IMR-90 (cell line): Measurements from ENCODE around the gene FGFR4. TPM values are rescaled to one million over a fixed set of nuclear protein-coding genes. Genes with fewer than 3 reads are reported as not detected.

Experiments used
- ATAC-seq: fragments of 200-7000 bp; cut with Tn5 transposase; 2 replicates; pipeline ENCODE4 v1.9.1; 2020; ENCODE audit warnings: low read depth, mild to moderate bottlenecking, moderate library complexity
- BruUV-seq: library from RNA; stranded (reverse); fragments of 400-500 nt; replicated peaks from 2 replicates; lab custom pipeline; 2021; lab: Mats Ljungman, UMichigan
- CTCF ChIA-PET: fragments of 300-600 bp; formaldehyde crosslinking; extraction: SDS; loops from one replicate; lab custom pipeline; 2021; ENCODE audit warnings: antibody characterized with exemption; lab: Yijun Ruan, JAX
- POLR2A ChIA-PET: fragments of 300-600 bp; sonication (Branson Sonifier 250); formaldehyde crosslinking; loops from one replicate; lab custom pipeline; 2022; ENCODE audit warnings: antibody characterized with exemption; ENCODE audit not compliant: unreplicated experiment; lab: Charles Lee
- DNase-seq: peaks from one replicate; pipeline ENCODE4 v3.0.0; 2013
- H2AFZ ChIP-seq: replicated peaks from 2 replicates; pipeline ENCODE3; 2013; ENCODE audit warnings: low read length, mild to moderate bottlenecking; ENCODE audit not compliant: poor library complexity
- H2AK5ac ChIP-seq: 2 replicates; pipeline ENCODE4 v1.6.1; 2013; ENCODE audit warnings: low read depth, low read length, inconsistent platforms
- H2AK9ac ChIP-seq: replicated peaks from 2 replicates; pipeline ENCODE3; 2013; ENCODE audit warnings: mild to moderate bottlenecking, low read depth, low read length, moderate library complexity; ENCODE audit not compliant: poor library complexity
- H2BK120ac ChIP-seq: 2 replicates; pipeline ENCODE4 v1.6.1; 2013; ENCODE audit warnings: low read depth, low read length, inconsistent platforms
- H2BK15ac ChIP-seq: 3 replicates; pipeline ENCODE4 v1.6.1; 2013; ENCODE audit warnings: low read depth, low read length, inconsistent platforms
- H2BK20ac ChIP-seq: 2 replicates; pipeline ENCODE4 v1.6.1; 2013; ENCODE audit warnings: low read depth, mild to moderate bottlenecking, inconsistent platforms, low read length, moderate library complexity
- H2BK5ac ChIP-seq: 2 replicates; pipeline ENCODE4 v1.6.1; 2013; ENCODE audit warnings: mild to moderate bottlenecking, low read depth, low read length, inconsistent platforms; ENCODE audit not compliant: poor library complexity, severe bottlenecking
- H3K14ac ChIP-seq: replicated peaks from 2 replicates; pipeline ENCODE4 v1.6.1; 2013; ENCODE audit warnings: low read depth, low read length, inconsistent platforms
- H3K18ac ChIP-seq: 2 replicates; pipeline ENCODE4 v1.6.1; 2013; ENCODE audit warnings: low read depth, low read length, control low read depth
- H3K23ac ChIP-seq: 2 replicates; pipeline ENCODE4 v1.6.1; 2013; ENCODE audit warnings: low read depth, low read length, inconsistent platforms
- H3K27ac ChIP-seq: 2 replicates; pipeline ENCODE4 v1.5.1; 2013; ENCODE audit warnings: mild to moderate bottlenecking, control low read depth, low read length; ENCODE audit not compliant: insufficient read depth
- H3K27me3 ChIP-seq: 2 replicates; pipeline ENCODE4 v1.6.1; 2013; ENCODE audit warnings: low read length; ENCODE audit not compliant: control insufficient read depth, insufficient read depth
- H3K36me3 ChIP-seq: 2 replicates; pipeline ENCODE4 v1.6.1; 2013; ENCODE audit warnings: low read length, mixed read lengths; ENCODE audit not compliant: control insufficient read depth, insufficient read depth
- H3K4ac ChIP-seq: 2 replicates; pipeline ENCODE4 v1.6.1; 2013; ENCODE audit warnings: low read depth, low read length, inconsistent platforms
- H3K4me1 ChIP-seq: 2 replicates; pipeline ENCODE4 v1.6.1; 2013; ENCODE audit warnings: low read length, mixed read lengths; ENCODE audit not compliant: control insufficient read depth, insufficient read depth
- H3K4me2 ChIP-seq: 2 replicates; pipeline ENCODE4 v1.6.1; 2013; ENCODE audit warnings: low read depth, mild to moderate bottlenecking, control low read depth, low read length, moderate library complexity
- H3K4me3 ChIP-seq: 2 replicates; pipeline ENCODE4 v1.5.1; 2013; ENCODE audit warnings: low read depth, mild to moderate bottlenecking, control low read depth, low read length, moderate library complexity; ENCODE audit not compliant: insufficient read depth
- H3K56ac ChIP-seq: 2 replicates; pipeline ENCODE4 v1.6.1; 2013; ENCODE audit warnings: low read length, inconsistent platforms; ENCODE audit not compliant: insufficient read depth; ENCODE audit errors: extremely low read depth
- H3K79me1 ChIP-seq, 2 experiments: 2 replicates each; pipeline ENCODE4 v1.6.1; 2013; ENCODE audit warnings: low read length in 2 of 2, inconsistent platforms in 1 of 2, low read depth in 1 of 2
- H3K9ac ChIP-seq: 2 replicates; pipeline ENCODE4 v1.6.1; 2013; ENCODE audit warnings: low read depth, low read length, control low read depth
- H3K9me1 ChIP-seq: 2 replicates; pipeline ENCODE4 v1.6.1; 2013; ENCODE audit warnings: low read length, inconsistent platforms; ENCODE audit not compliant: insufficient read depth
- H3K9me3 ChIP-seq: 2 replicates; pipeline ENCODE4 v1.6.1; 2013; ENCODE audit warnings: low read length; ENCODE audit not compliant: control insufficient read depth, insufficient read depth
- H4K20me1 ChIP-seq: 2 replicates; pipeline ENCODE4 v1.6.1; 2013; ENCODE audit warnings: low read length, inconsistent platforms; ENCODE audit not compliant: insufficient read depth
- H4K5ac ChIP-seq: 2 replicates; pipeline ENCODE4 v1.6.1; 2013; ENCODE audit warnings: mild to moderate bottlenecking, low read depth, low read length, control low read depth
- H4K8ac ChIP-seq, 2 experiments: 2 replicates each; pipeline ENCODE4 v1.6.1; 2013; ENCODE audit warnings: low read depth in 2 of 2, low read length in 2 of 2, control low read depth in 1 of 2, inconsistent platforms in 1 of 2
- H4K91ac ChIP-seq: 2 replicates; pipeline ENCODE4 v1.6.1; 2013; ENCODE audit warnings: low read depth, low read length, inconsistent platforms; ENCODE audit not compliant: insufficient read depth
- FOS ChIP-seq: fragments of 150-350 bp; IDR thresholded peaks from 2 replicates; pipeline ENCODE4 v1.6.1; 2016; ENCODE audit warnings: low read depth, low read length
- MAFK ChIP-seq: IDR thresholded peaks from 2 replicates; pipeline ENCODE4 v1.6.1; 2012; ENCODE audit warnings: low read depth, low read length, improper control_type of control experiment
- MAZ ChIP-seq: IDR thresholded peaks from 2 replicates; pipeline ENCODE4 v1.6.1; 2012; ENCODE audit warnings: low read depth, mild to moderate bottlenecking, low read length, improper control_type of control experiment, moderate library complexity, borderline replicate concordance
- MXI1 ChIP-seq: IDR thresholded peaks from 2 replicates; pipeline ENCODE4 v1.6.1; 2012; ENCODE audit warnings: low read depth, mild to moderate bottlenecking, low read length, moderate library complexity, borderline replicate concordance
- RAD21 ChIP-seq: IDR thresholded peaks from 2 replicates; pipeline ENCODE4 v1.6.1; 2012; ENCODE audit warnings: low read length, improper control_type of control experiment
- RCOR1 ChIP-seq: IDR thresholded peaks from 2 replicates; pipeline ENCODE4 v1.6.1; 2012; ENCODE audit warnings: mild to moderate bottlenecking, low read length, improper control_type of control experiment; ENCODE audit not compliant: insufficient replicate concordance
- RFX5 ChIP-seq: IDR thresholded peaks from 2 replicates; pipeline ENCODE4 v1.8.0; 2012; ENCODE audit warnings: low read depth, mild to moderate bottlenecking, low read length, moderate library complexity
- SMC3 ChIP-seq: fragments of 150-350 bp; IDR thresholded peaks from 2 replicates; pipeline ENCODE4 v1.6.1; 2016; ENCODE audit warnings: low read depth, mild to moderate bottlenecking, antibody characterized with exemption, low read length, moderate library complexity
- WGBS, 2 experiments: methylation state at CpG; one replicate each; pipeline versions ENCODE4 v1.1.5 to v1.1.7; 2013; ENCODE audit warnings: missing lambda C conversion rate in 2 of 2; ENCODE audit not compliant: insufficient read length in 1 of 2; ENCODE audit errors: extremely low coverage in 2 of 2; 5-methylcytosine and 5-hydroxymethylcytosine counted together
- dilution Hi-C: fragments of 300-500 bp; cut with HindIII; formaldehyde crosslinking; loops from one replicate; pipeline ENCODE4 v1.14.3; 2018; ENCODE audit warnings: low sequenced_read_pairs; ENCODE audit not compliant: unreplicated experiment
- in situ Hi-C: fragments of 300-500 bp; cut with MboI; formaldehyde crosslinking; loops from 3 replicates; pipeline ENCODE4 v1.14.3; 2019; ENCODE audit warnings: low sequenced_read_pairs, inconsistent platforms, mixed read lengths
- intact Hi-C: fragments of 100-400 bp; cut with micrococcal nuclease; formaldehyde crosslinking; loops from 2 replicates; pipeline ENCODE4 v1.10.0; 2022
- polyA plus RNA-seq, 3 experiments: library from polyadenylated mRNA; depleted of rRNA; stranded (reverse); fragments of >200 nt; gene quantifications; 2 replicates each; pipeline ENCODE4 v1.2.3, GENCODE V29; 2012; ENCODE audit warnings: low replicate concordance in 1 of 3
- total RNA-seq: library from RNA; depleted of rRNA; stranded (reverse); fragments of >200 nt; gene quantifications from 2 replicates; pipeline ENCODE4 v1.2.3, GENCODE V29; 2012
- TF ChIP-seq, protein P1 (sequence below): fragments of 150-350 bp; IDR thresholded peaks from 2 replicates; pipeline ENCODE4 v1.6.1; 2016; ENCODE audit warnings: low read depth, mild to moderate bottlenecking, low read length, moderate library complexity, borderline replicate concordance
- TF ChIP-seq, protein P2 (sequence below): fragments of 150-350 bp; IDR thresholded peaks from 2 replicates; pipeline ENCODE4 v1.6.1; 2017; ENCODE audit warnings: mild to moderate bottlenecking, antibody characterized with exemption, low read length, low read depth

The FGFR4 gene
- total and polyA plus RNA-seq, 2 of the 4 experiments (the other 2 are of a cell fraction), result 0.90 to 2.4 TPM

DNA sequence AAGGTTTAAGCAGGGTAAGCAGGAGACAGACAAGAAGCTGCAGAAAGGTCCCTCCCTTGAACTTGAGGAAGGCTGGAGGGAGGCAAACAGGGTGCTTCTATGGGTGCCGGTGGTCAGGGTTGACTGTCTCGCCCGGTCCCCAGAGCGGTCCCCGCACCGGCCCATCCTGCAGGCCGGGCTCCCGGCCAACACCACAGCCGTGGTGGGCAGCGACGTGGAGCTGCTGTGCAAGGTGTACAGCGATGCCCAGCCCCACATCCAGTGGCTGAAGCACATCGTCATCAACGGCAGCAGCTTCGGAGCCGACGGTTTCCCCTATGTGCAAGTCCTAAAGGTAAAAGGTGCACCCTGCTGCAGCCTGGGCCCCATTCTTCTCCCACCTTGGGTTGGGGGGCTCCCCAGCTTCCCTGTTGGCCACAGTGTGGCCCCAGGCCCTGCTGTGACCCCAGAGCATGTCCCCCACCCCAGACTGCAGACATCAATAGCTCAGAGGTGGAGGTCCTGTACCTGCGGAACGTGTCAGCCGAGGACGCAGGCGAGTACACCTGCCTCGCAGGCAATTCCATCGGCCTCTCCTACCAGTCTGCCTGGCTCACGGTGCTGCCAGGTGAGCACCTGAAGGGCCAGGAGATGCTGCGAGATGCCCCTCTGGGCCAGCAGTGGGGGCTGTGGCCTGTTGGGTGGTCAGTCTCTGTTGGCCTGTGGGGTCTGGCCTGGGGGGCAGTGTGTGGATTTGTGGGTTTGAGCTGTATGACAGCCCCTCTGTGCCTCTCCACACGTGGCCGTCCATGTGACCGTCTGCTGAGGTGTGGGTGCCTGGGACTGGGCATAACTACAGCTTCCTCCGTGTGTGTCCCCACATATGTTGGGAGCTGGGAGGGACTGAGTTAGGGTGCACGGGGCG lies 5.7 kb downstream of the FGFR4 start:
- Histone ChIP-seq H3K9me1 (0 out of 2 replicates have a peak, but pooled peaks cover 7% of the 10 kb centered on the region), H2BK20ac (no peak overlapping the region), H3K4me1 (peaks cover 25% of the 10 kb centered on the region), H2AK9ac (peak overlapping the region; percentile 70), H2BK120ac (no peak overlapping the region), H3K36me3 (peaks cover 9% of the 10 kb centered on the region; the same call in 1 of the 2 replicates), H4K91ac (no peak overlapping the region), H2BK15ac (0 out of 3 replicates have a peak overlapping the region, but pooled peaks have one; percentile 40), H4K5ac (no peak overlapping the region), H3K27ac (no peak overlapping the region), H3K4me3 (no peak overlapping the region), H2AFZ (no peak overlapping the region), H3K14ac (no peak overlapping the region), H3K79me1 (no peaks in the 10 kb centered on the region), H2BK5ac (no peak overlapping the region), H3K18ac (no peak overlapping the region), H3K27me3 (no peaks in the 10 kb centered on the region), H4K20me1 (no peaks in the 10 kb centered on the region; the same call in 1 of the 2 replicates), H3K9ac (no peak overlapping the region), H3K56ac (no peak overlapping the region; the same call in 1 of the 2 replicates), H2AK5ac (0 out of 2 replicates have a peak overlapping the region, but pooled peaks have one; percentile 39), H3K23ac (no peak overlapping the region), H3K4me2 (no peak overlapping the region), H3K9me3 (no peaks in the 10 kb centered on the region), H4K8ac (no peak overlapping the region), H3K4ac (no peak overlapping the region)
- dilution Hi-C loops, result no loop called here
- 80% methylated on average over 14 of the region's 32 CpGs; no CpG with 5 or more reads in 1 of the 2 experiments for WGBS, 2 experiments
- ChIA-PET POLR2A (no interaction called here), CTCF (no interaction called here)
- intact Hi-C loops, result no loop called here
- TF ChIP-seq, protein P1, sequence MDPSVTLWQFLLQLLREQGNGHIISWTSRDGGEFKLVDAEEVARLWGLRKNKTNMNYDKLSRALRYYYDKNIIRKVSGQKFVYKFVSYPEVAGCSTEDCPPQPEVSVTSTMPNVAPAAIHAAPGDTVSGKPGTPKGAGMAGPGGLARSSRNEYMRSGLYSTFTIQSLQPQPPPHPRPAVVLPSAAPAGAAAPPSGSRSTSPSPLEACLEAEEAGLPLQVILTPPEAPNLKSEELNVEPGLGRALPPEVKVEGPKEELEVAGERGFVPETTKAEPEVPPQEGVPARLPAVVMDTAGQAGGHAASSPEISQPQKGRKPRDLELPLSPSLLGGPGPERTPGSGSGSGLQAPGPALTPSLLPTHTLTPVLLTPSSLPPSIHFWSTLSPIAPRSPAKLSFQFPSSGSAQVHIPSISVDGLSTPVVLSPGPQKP, result no peak
- TF ChIP-seq RCOR1, result no peak
- TF ChIP-seq MXI1, result no peak
- TF ChIP-seq MAFK, result no peak
- no peak for TF ChIP-seq RAD21
- TF ChIP-seq FOS, result no peak
- no peak for TF ChIP-seq SMC3
- no peak for TF ChIP-seq RFX5
- TF ChIP-seq MAZ, result no peak
- TF ChIP-seq, protein P2, sequence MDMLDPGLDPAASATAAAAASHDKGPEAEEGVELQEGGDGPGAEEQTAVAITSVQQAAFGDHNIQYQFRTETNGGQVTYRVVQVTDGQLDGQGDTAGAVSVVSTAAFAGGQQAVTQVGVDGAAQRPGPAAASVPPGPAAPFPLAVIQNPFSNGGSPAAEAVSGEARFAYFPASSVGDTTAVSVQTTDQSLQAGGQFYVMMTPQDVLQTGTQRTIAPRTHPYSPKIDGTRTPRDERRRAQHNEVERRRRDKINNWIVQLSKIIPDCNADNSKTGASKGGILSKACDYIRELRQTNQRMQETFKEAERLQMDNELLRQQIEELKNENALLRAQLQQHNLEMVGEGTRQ, result no peak
- in situ Hi-C loops, result no loop called here
- no TSS peak for BruUV-seq
- no peak for ATAC-seq
- no peak for DNase-seq
